Calu3 (cell line): ENCODE measurements around the gene RBM8A. TPM values are rescaled to one million over a fixed set of nuclear protein-coding genes. Genes with fewer than 3 reads are reported as not detected.

Experiments
- BruUV-seq: library from RNA; stranded (reverse); fragments of 400-500 nt; replicated peaks from 2 replicates; lab custom pipeline; 2021; lab: Mats Ljungman, UMichigan
- CTCF ChIA-PET: fragments of 300-600 bp; sonication (Branson Sonifier 250); formaldehyde crosslinking; loops from one replicate; lab custom pipeline; 2022; ENCODE audit warnings: antibody characterized with exemption; lab: Charles Lee
- DNase-seq: peaks from one replicate; pipeline ENCODE4 v3.0.0; 2022
- H3K27ac Mint-ChIP-seq: one replicate; pipeline ENCODE4 v1.8.0; 2022; ENCODE audit warnings: mixed read lengths; ENCODE audit not compliant: unreplicated experiment
- H3K27me3 Mint-ChIP-seq: one replicate; pipeline ENCODE4 v1.8.0; 2022; ENCODE audit warnings: mixed read lengths; ENCODE audit not compliant: unreplicated experiment
- H3K36me3 Mint-ChIP-seq: one replicate; pipeline ENCODE4 v1.8.0; 2022; ENCODE audit warnings: mild to moderate bottlenecking, moderate library complexity, mixed read lengths; ENCODE audit not compliant: insufficient read depth, unreplicated experiment
- H3K4me1 Mint-ChIP-seq: one replicate; pipeline ENCODE4 v1.8.0; 2022; ENCODE audit warnings: mild to moderate bottlenecking, low read depth, mixed read lengths; ENCODE audit not compliant: unreplicated experiment
- H3K4me3 Mint-ChIP-seq: one replicate; pipeline ENCODE4 v1.8.0; 2022; ENCODE audit warnings: mild to moderate bottlenecking, low read depth, moderate library complexity, mixed read lengths; ENCODE audit not compliant: unreplicated experiment
- H3K9me3 Mint-ChIP-seq: one replicate; pipeline ENCODE4 v1.8.0; 2022; ENCODE audit warnings: low read depth, mixed read lengths; ENCODE audit not compliant: unreplicated experiment
- intact Hi-C: fragments of 100-400 bp; cut with micrococcal nuclease; formaldehyde crosslinking; loops from one replicate; pipeline ENCODE4 v1.10.0; 2022; ENCODE audit not compliant: unreplicated experiment
- total RNA-seq: library from RNA; stranded (reverse); gene quantifications from 2 replicates; pipeline ENCODE4 v1.2.3, GENCODE V29; 2022
- TF ChIP-seq, protein P1 (sequence below): fragments of 200-600 bp; IDR thresholded peaks from one replicate; pipeline ENCODE4 v1.8.0; 2022; ENCODE audit warnings: antibody characterized with exemption; ENCODE audit not compliant: unreplicated experiment

Gene RBM8A
- total RNA-seq, 1 experiment from 2014 or later = 177 TPM

- intact Hi-C loops = no loop called here
- TF ChIP-seq, protein P1, sequence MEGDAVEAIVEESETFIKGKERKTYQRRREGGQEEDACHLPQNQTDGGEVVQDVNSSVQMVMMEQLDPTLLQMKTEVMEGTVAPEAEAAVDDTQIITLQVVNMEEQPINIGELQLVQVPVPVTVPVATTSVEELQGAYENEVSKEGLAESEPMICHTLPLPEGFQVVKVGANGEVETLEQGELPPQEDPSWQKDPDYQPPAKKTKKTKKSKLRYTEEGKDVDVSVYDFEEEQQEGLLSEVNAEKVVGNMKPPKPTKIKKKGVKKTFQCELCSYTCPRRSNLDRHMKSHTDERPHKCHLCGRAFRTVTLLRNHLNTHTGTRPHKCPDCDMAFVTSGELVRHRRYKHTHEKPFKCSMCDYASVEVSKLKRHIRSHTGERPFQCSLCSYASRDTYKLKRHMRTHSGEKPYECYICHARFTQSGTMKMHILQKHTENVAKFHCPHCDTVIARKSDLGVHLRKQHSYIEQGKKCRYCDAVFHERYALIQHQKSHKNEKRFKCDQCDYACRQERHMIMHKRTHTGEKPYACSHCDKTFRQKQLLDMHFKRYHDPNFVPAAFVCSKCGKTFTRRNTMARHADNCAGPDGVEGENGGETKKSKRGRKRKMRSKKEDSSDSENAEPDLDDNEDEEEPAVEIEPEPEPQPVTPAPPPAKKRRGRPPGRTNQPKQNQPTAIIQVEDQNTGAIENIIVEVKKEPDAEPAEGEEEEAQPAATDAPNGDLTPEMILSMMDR = no peak
- H3K4me1 Mint-ChIP-seq = peaks cover 31% of the 10 kb centered on the region
- no peak overlapping the region for H3K4me3 Mint-ChIP-seq
- CTCF ChIA-PET = no interaction called here
- no peaks in the 10 kb centered on the region for H3K9me3 Mint-ChIP-seq
- no peak for DNase-seq
- H3K36me3 Mint-ChIP-seq = peaks cover 6% of the 10 kb centered on the region
- BruUV-seq = no TSS peak
- H3K27ac Mint-ChIP-seq = no peak overlapping the region
- H3K27me3 Mint-ChIP-seq = peaks cover 15% of the 10 kb centered on the region
These were observed 52.6 kb downstream of the RBM8A start for GRCh38 chr1:145874646-145875045.

DNA sequence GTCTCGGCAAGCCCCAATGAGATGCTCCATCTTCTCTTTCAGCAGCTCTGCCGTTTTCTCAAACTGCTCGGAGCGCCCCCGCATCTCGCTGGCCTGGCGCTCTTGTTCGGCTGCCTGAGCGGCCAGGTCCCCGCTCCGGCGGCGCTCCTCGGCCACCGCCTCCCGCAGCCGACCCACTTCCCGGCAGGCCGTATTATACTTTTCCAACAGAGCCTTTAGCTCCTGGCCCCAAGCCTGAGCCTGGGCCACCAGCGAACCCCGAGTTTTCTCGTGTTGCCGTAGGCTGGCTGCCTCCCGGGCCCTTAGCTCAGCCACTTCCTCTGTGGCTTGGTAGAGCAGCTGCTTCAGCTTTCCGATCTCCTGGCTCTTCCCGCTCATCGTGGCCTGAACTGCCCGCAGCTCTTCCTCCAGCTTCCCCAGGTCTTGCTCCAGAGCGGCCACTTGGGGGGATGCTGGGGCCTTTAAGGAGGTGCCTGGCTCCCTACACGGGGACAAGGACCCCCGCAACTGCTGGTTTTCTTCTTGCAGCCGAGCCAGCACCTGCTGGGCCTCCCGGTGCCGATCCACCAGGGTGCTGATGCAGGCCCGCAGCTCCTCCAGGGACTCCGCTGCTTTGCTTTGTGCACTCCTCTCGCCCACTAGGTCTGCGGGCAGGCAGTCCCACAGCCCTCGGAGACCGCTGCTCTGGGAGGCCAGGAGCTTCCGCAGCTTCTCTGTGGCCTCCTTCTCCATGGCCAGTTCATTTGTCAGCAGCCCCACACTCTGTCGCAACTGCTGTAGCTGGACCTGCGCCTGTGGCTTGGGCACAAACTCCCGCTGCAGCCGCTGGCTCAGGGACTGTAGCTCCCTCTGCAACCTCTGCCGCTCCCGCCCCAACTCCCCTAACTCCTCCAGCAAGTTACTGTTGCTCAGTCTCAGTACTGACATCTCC, 55.0 kb downstream of the RBM8A start:
- intact Hi-C loops = no loop called here
- no peak overlapping the region for H3K4me3 Mint-ChIP-seq
- H3K9me3 Mint-ChIP-seq = no peaks in the 10 kb centered on the region
- CTCF ChIA-PET = no interaction called here
- H3K36me3 Mint-ChIP-seq = no peaks in the 10 kb centered on the region
- no TSS peak for BruUV-seq
- peaks cover 30% of the 10 kb centered on the region for H3K27me3 Mint-ChIP-seq
- no peak for DNase-seq
- no peak overlapping the region for H3K27ac Mint-ChIP-seq
- peaks cover 8% of the 10 kb centered on the region for H3K4me1 Mint-ChIP-seq
- TF ChIP-seq, protein P1 = no peak

Other genes starting within 250 kb of the RBM8A start
- 1.3 and 3.3 TPM in 2 replicates for gene PDZK1, start 220.1 kb downstream of the RBM8A start, total RNA-seq
- gene CD160, start 208.0 kb downstream of the RBM8A start, total RNA-seq = not detected in 2 replicates
- gene RNF115, start 103.4 kb downstream of the RBM8A start, total RNA-seq = 9.5 and 9.9 TPM in 2 replicates
- gene POLR3C, start 103.3 kb downstream of the RBM8A start, total RNA-seq = 29.3 and 33.0 TPM in 2 replicates
- gene NUDT17, start 81.9 kb downstream of the RBM8A start, total RNA-seq = 2.8 and 4.0 TPM in 2 replicates
- gene PIAS3, start 68.4 kb downstream of the RBM8A start, total RNA-seq = 38.3 and 40.1 TPM in 2 replicates
- 0.22 TPM in 1 of 2 replicates, not detected in the other for gene ANKRD35, start 41.6 kb downstream of the RBM8A start, total RNA-seq
- gene ITGA10, start 17.4 kb downstream of the RBM8A start, total RNA-seq = 0.34 and 0.68 TPM in 2 replicates
- 27.1 and 27.3 TPM in 2 replicates for gene PEX11B, start 8.8 kb downstream of the RBM8A start, total RNA-seq
- gene LIX1L, start 30.5 kb upstream of the RBM8A start, total RNA-seq = 6.3 and 7.2 TPM in 2 replicates
- 0.19 and 0.27 TPM in 2 replicates for gene ANKRD34A, start 37.1 kb upstream of the RBM8A start, total RNA-seq
- 9.9 and 11.5 TPM in 2 replicates for gene POLR3GL, start 37.2 kb upstream of the RBM8A start, total RNA-seq
- 18.5 and 27.3 TPM in 2 replicates for gene TXNIP, start 69.1 kb upstream of the RBM8A start, total RNA-seq
- not detected in 2 replicates for gene HJV, start 94.3 kb upstream of the RBM8A start, total RNA-seq
- gene NBPF10, start 217.3 kb upstream of the RBM8A start, total RNA-seq = 3.1 and 3.3 TPM in 2 replicates